ENCODE results near the gene MTHFS.
"Not testable (repeated sequence)": the region's sequence is repeated elsewhere in the genome, so short reads cannot be mapped to it uniquely, and the experiment has no call there.

MTHFS gene

DNA sequence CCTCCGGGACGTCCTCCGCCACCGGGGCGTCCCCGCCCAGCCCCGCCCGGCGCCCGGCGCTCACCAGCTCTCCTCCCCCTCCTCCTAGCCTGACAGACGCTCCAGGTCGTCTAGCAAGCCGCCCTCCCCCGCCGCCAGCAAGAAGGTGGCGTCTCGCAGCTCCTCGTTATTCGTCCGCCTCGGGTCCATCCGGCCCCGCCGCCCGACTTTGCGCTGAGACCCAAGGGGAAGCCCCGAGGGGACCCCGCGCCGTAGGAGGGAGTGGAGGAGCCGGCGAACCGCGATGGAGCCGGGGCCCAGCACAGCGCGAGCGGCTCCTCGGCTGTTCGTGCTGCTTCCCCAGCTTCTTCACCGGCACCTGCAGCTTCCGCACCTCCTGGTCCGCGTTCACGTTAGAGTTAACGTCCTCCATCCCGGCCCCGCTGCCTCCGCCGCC is 26.3 kb upstream of the MTHFS start:
- peak overlapping the region; percentile 100 for H3K4me3 ChIP-seq (ENCODE audit: low read depth, low read length)
- TF ChIP-seq, protein P1, sequence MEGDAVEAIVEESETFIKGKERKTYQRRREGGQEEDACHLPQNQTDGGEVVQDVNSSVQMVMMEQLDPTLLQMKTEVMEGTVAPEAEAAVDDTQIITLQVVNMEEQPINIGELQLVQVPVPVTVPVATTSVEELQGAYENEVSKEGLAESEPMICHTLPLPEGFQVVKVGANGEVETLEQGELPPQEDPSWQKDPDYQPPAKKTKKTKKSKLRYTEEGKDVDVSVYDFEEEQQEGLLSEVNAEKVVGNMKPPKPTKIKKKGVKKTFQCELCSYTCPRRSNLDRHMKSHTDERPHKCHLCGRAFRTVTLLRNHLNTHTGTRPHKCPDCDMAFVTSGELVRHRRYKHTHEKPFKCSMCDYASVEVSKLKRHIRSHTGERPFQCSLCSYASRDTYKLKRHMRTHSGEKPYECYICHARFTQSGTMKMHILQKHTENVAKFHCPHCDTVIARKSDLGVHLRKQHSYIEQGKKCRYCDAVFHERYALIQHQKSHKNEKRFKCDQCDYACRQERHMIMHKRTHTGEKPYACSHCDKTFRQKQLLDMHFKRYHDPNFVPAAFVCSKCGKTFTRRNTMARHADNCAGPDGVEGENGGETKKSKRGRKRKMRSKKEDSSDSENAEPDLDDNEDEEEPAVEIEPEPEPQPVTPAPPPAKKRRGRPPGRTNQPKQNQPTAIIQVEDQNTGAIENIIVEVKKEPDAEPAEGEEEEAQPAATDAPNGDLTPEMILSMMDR (IDR thresholded peaks at IDR 0.05; ENCODE audit: borderline replicate concordance, insufficient read depth, low read depth, low read length), result no peak

GRCh38 chr15:79922512-79923078 is 25.8 kb upstream of the MTHFS start:
- TF ChIP-seq, protein P1 (IDR thresholded peaks at IDR 0.05; ENCODE audit: borderline replicate concordance, insufficient read depth, low read depth, low read length), result no peak
- H3K4me3 ChIP-seq (ENCODE audit: low read depth, low read length), result peak overlapping the region; percentile 100

GRCh38 chr15:79919749-79920511 is 23.1 kb upstream of the MTHFS start:
- no peak overlapping the region for H3K4me3 ChIP-seq (ENCODE audit: low read depth, low read length)
- TF ChIP-seq, protein P1 (IDR thresholded peaks at IDR 0.05; ENCODE audit: borderline replicate concordance, insufficient read depth, low read depth, low read length), result no peak

- H3K4me3 ChIP-seq (ENCODE audit: low read depth, low read length), result no peak overlapping the region
- TF ChIP-seq, protein P1 (IDR thresholded peaks at IDR 0.05; ENCODE audit: borderline replicate concordance, insufficient read depth, low read depth, low read length), result no peak
These were observed 22.4 kb upstream of the MTHFS start for GRCh38 chr15:79919090-79919748.

DNA sequence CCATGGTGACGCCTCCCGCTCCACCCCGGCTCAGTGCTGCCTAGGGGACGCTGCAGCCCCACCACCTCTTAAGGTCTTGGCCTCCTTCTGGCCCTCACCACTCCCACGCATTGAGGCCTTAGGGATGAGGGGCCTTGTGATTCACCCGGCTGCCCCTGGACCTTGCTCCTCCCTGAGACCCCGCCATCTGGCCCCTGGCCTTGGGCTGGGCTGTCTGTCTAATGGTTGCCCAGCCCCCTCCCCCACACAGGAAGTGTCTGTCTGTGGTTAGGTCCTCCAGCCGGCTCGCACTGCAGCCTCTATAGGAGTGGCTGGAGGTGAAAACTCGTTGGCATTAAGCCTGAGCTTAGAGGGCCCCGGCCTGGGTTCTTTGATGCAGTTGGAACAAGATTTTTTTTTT is 21.5 kb upstream of the MTHFS start:
- no peak overlapping the region for H3K4me3 ChIP-seq (ENCODE audit: low read depth, low read length)
- TF ChIP-seq, protein P1 (IDR thresholded peaks at IDR 0.05; ENCODE audit: borderline replicate concordance, insufficient read depth, low read depth, low read length), result no peak

GRCh38 chr15:79916502-79917132 is 19.8 kb upstream of the MTHFS start:
- TF ChIP-seq, protein P1 (IDR thresholded peaks at IDR 0.05; ENCODE audit: borderline replicate concordance, insufficient read depth, low read depth, low read length), result no peak
- no peak overlapping the region for H3K4me3 ChIP-seq (ENCODE audit: low read depth, low read length)

GRCh38 chr15:79915776-79916501 is 19.1 kb upstream of the MTHFS start:
- not testable (repeated sequence) for H3K4me3 ChIP-seq (ENCODE audit: low read depth, low read length)

All from GM12875 (cell line).